Measurements from ENCODE around the gene RBM4. TPM values are rescaled to one million over a fixed set of nuclear protein-coding genes. Genes with fewer than 3 reads are reported as not detected.

The RBM4 gene
- total RNA-seq, 2 donors from 2014 or later = 105 to 137 TPM

DNA sequence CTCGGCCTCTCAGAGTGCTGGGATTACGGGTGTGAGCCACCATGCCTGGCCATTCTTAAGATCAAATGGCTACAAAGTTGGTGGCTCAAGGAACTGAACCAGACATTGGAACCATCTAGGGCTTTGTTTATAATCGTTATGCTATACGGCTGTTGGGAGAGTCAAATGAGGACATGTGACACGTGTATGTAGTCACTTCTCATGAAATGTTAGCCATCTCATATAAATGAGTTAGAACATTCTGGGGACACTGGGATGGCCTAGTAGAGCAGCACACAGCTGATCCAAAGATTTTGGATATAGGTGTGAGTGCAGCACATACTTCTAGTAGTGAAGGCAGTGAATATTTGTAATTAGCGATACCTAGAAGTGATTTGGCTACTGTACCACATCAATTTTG, 6.6 kb upstream of the RBM4 start:
- no peaks in the 10 kb centered on the region for H3K4me1 ChIP-seq (replicated peaks)
- TF ChIP-seq POLR2A (IDR thresholded peaks at IDR 0.05) (no peak), POLR2AphosphoS5 (IDR thresholded peaks at IDR 0.05) (no peak), CTCF (IDR thresholded peaks at IDR 0.05) (no peak)
- H3K9me3 ChIP-seq = no peaks in the 10 kb centered on the region
- no peak for DNase-seq (ENCODE audit: low spot score)
- H3K36me3 ChIP-seq = peaks cover under 1 to 8% of the 10 kb centered on the region in 2 donors
- whole genome bisulfite sequencing = 80% methylated on average over 6 of the region's 6 CpGs
- H3K4me3 ChIP-seq = no peak overlapping the region
- H3K27ac ChIP-seq = no peak overlapping the region
- H3K27me3 ChIP-seq (replicated peaks; ENCODE audit: insufficient read depth) = no peaks in the 10 kb centered on the region
- intact Hi-C loops (cut with DNase I) = no loop called here

- Histone ChIP-seq H3K9me3 (no peaks in the 10 kb centered on the region), H3K36me3 (no peaks in the 10 kb centered on the region), H3K27me3 (replicated peaks; ENCODE audit: insufficient read depth) (no peaks in the 10 kb centered on the region), H3K4me3 (no peak overlapping the region), H3K4me1 (replicated peaks) (no peaks in the 10 kb centered on the region), H3K27ac (no peak overlapping the region)
- intact Hi-C loops (cut with DNase I) = no loop called here
- WGBS = 54% methylated on average over 2 of the region's 2 CpGs
- no peak for DNase-seq (ENCODE audit: low spot score)
- TF ChIP-seq POLR2AphosphoS5 (IDR thresholded peaks at IDR 0.05) (peak; percentile 38), CTCF (IDR thresholded peaks at IDR 0.05) (no peak), POLR2A (IDR thresholded peaks at IDR 0.05) (no peak)
These were observed 5.6 kb upstream of the RBM4 start for GRCh38 chr11:66632952-66633351.

DNA sequence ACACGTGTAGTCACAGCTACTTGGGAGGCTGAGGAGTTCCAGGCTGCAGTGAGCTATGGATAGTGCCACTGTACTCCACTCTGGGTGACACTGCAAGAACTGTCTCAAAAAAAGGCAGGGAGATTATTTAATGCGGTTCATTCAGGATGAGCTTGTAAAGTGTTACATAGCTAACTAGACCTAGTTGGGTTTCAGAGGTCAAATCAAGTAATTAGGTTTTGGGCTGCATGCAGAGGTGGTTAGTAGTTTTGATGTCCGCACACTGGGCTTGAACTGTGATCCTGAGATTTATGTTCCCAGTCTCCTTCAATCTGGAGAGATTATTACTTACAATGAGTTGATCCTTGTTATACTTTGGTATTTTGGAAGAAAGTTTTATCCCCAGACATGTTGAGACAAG, 2.1 kb upstream of the RBM4 start:
- Histone ChIP-seq H3K9me3 (no peaks in the 10 kb centered on the region), H3K4me1 (replicated peaks) (peaks cover 5% of the 10 kb centered on the region), H3K27ac (no peak overlapping the region), H3K4me3 (no peak overlapping the region), H3K36me3 (peaks cover 0 to 8% of the 10 kb centered on the region in 2 donors), H3K27me3 (replicated peaks; ENCODE audit: insufficient read depth) (no peaks in the 10 kb centered on the region)
- 70% methylated on average over 3 of the region's 3 CpGs for WGBS
- intact Hi-C loops (cut with DNase I) = loop anchor here (5.0 kb wide), 1 partner anchor 41 kb away; the partner anchor contains the start of gene RBM4B
- TF ChIP-seq POLR2A (IDR thresholded peaks at IDR 0.05) (no peak), CTCF (IDR thresholded peaks at IDR 0.05) (no peak), POLR2AphosphoS5 (IDR thresholded peaks at IDR 0.05) (no peak)
- DNase-seq (ENCODE audit: low spot score) = no peak

GRCh38 chr11:66637557-66638176, 836 bp upstream of the RBM4 start:
- DNase-seq (ENCODE audit: low spot score) = no peak
- Histone ChIP-seq H3K36me3 (peaks cover 0 to 8% of the 10 kb centered on the region in 2 donors), H3K4me1 (replicated peaks) (peaks cover 5% of the 10 kb centered on the region), H3K27me3 (replicated peaks; ENCODE audit: insufficient read depth) (no peaks in the 10 kb centered on the region), H3K27ac (peak overlapping the region; percentile 81 to 94), H3K9me3 (no peaks in the 10 kb centered on the region), H3K4me3 (peak overlapping the region; percentile 24 to 65)
- intact Hi-C loops (cut with DNase I) = loop anchor here (5.0 kb wide), 1 partner anchor 40 kb away; the partner anchor contains the start of gene RBM4B
- TF ChIP-seq POLR2A (IDR thresholded peaks at IDR 0.05) = no peak
- no peak for TF ChIP-seq POLR2AphosphoS5 (IDR thresholded peaks at IDR 0.05)
- no peak for TF ChIP-seq CTCF (IDR thresholded peaks at IDR 0.05)
- WGBS = 33% methylated on average over 12 of the region's 12 CpGs

Measured in prostate gland (tissue), 2 donors.